Parathyroid adenoma (tissue), 2 donors: ENCODE measurements around the gene ARL5B.
"Not testable (repeated sequence)": the region's sequence is repeated elsewhere in the genome, so short reads cannot be mapped to it uniquely, and the experiment has no call there.

ENCODE experiments used
- H2AFZ ChIP-seq: fragments of 300-600 bp; sonication (generic); one replicate; pipeline ENCODE4 v1.7.0; 2017; ENCODE audit warnings: antibody characterized with exemption, mild to moderate bottlenecking
- H3K27ac ChIP-seq: fragments of 300-600 bp; sonication (generic); one replicate; pipeline ENCODE4 v1.7.0; 2017
- H3K27me3 ChIP-seq: fragments of 300-600 bp; sonication (generic); one replicate; pipeline ENCODE4 v1.7.0; 2017; ENCODE audit warnings: low read length; ENCODE audit not compliant: control insufficient read depth, insufficient read depth
- H3K36me3 ChIP-seq: fragments of 300-600 bp; sonication (generic); one replicate; pipeline ENCODE4 v1.7.0; 2017; ENCODE audit warnings: low read length; ENCODE audit not compliant: control insufficient read depth, insufficient read depth
- H3K4me1 ChIP-seq: fragments of 300-600 bp; sonication (generic); one replicate; pipeline ENCODE4 v1.7.0; 2017; ENCODE audit warnings: control low read depth
- H3K4me2 ChIP-seq: fragments of 300-600 bp; sonication (generic); one replicate; pipeline ENCODE4 v1.7.0; 2017; ENCODE audit warnings: low read length
- H3K4me3 ChIP-seq: fragments of 300-600 bp; sonication (generic); one replicate; pipeline ENCODE4 v1.7.0; 2017; ENCODE audit warnings: low read depth, low read length
- H3K79me2 ChIP-seq: fragments of 300-600 bp; sonication (generic); one replicate; pipeline ENCODE4 v1.7.0; 2017; ENCODE audit warnings: control low read depth
- H3K9ac ChIP-seq: fragments of 300-600 bp; sonication (generic); one replicate; pipeline ENCODE4 v1.7.0; 2017; ENCODE audit warnings: mild to moderate bottlenecking
- H3K9me3 ChIP-seq: fragments of 300-600 bp; sonication (generic); one replicate; pipeline ENCODE4 v1.7.0; 2017; ENCODE audit warnings: low read length; ENCODE audit not compliant: control insufficient read depth
- CTCF ChIP-seq: fragments of 300-600 bp; sonication (generic); IDR thresholded peaks from one replicate; pipeline ENCODE4 v1.7.0; 2017; ENCODE audit warnings: antibody characterized with exemption, mild to moderate bottlenecking
- donor health status: primary hyperparathyroidism.

Gene ARL5B

GRCh38 chr10:18635995-18636394 lies 23.2 kb upstream of the ARL5B start:
- H3K27me3 ChIP-seq = no peaks in the 10 kb centered on the region
- no peak overlapping the region for H3K4me3 ChIP-seq
- no peaks in the 10 kb centered on the region for H3K36me3 ChIP-seq
- H3K4me2 ChIP-seq = no peak overlapping the region
- H3K79me2 ChIP-seq = no peaks in the 10 kb centered on the region
- no peak for TF ChIP-seq CTCF
- no peaks in the 10 kb centered on the region for H3K4me1 ChIP-seq
- H2AFZ ChIP-seq = no peak overlapping the region
- no peaks in the 10 kb centered on the region for H3K9me3 ChIP-seq
- H3K9ac ChIP-seq = no peak overlapping the region
- no peak overlapping the region for H3K27ac ChIP-seq

GRCh38 chr10:18637400-18637799 lies 21.8 kb upstream of the ARL5B start:
- H3K27ac ChIP-seq, H3K4me2 ChIP-seq, H3K4me3 ChIP-seq, H3K79me2 ChIP-seq, H2AFZ ChIP-seq, H3K9me3 ChIP-seq, H3K4me1 ChIP-seq, H3K9ac ChIP-seq, H3K27me3 ChIP-seq, H3K36me3 ChIP-seq: not testable (repeated sequence)

GRCh38 chr10:18639719-18640118 lies 19.5 kb upstream of the ARL5B start:
- H3K4me1 ChIP-seq = not testable (repeated sequence)

GRCh38 chr10:18647151-18647550 lies 12.1 kb upstream of the ARL5B start:
- Histone ChIP-seq H3K4me1 (peaks cover 11% of the 10 kb centered on the region), H3K79me2 (no peaks in the 10 kb centered on the region), H3K4me3 (no peak overlapping the region), H3K4me2 (no peak overlapping the region), H2AFZ (no peak overlapping the region), H3K36me3 (no peaks in the 10 kb centered on the region), H3K9ac (no peak overlapping the region), H3K27me3 (no peaks in the 10 kb centered on the region), H3K27ac (no peak overlapping the region), H3K9me3 (no peaks in the 10 kb centered on the region)
- no peak for TF ChIP-seq CTCF

More at GRCh38 chr10:18639719-18640118, 19.5 kb upstream of the ARL5B start:
- H3K27ac ChIP-seq, H3K36me3 ChIP-seq, H3K79me2 ChIP-seq, H3K9me3 ChIP-seq, H2AFZ ChIP-seq, H3K27me3 ChIP-seq, H3K4me3 ChIP-seq, H3K9ac ChIP-seq, H3K4me2 ChIP-seq: not testable (repeated sequence)

- no peak for TF ChIP-seq CTCF
- H2AFZ ChIP-seq = no peak overlapping the region
- H3K27me3 ChIP-seq = no peaks in the 10 kb centered on the region
- no peak overlapping the region for H3K4me3 ChIP-seq
- H3K9ac ChIP-seq = no peak overlapping the region
- H3K79me2 ChIP-seq = no peaks in the 10 kb centered on the region
- no peak overlapping the region for H3K27ac ChIP-seq
- peaks cover 11% of the 10 kb centered on the region for H3K4me1 ChIP-seq
- no peaks in the 10 kb centered on the region for H3K36me3 ChIP-seq
- H3K4me2 ChIP-seq = no peak overlapping the region
- no peaks in the 10 kb centered on the region for H3K9me3 ChIP-seq
Measured at GRCh38 chr10:18647945-18648344, 11.3 kb upstream of the ARL5B start.

- Histone ChIP-seq H2AFZ (no peak overlapping the region), H3K4me2 (peak overlapping the region; percentile 95), H3K4me3 (no peak overlapping the region), H3K9me3 (no peaks in the 10 kb centered on the region), H3K27ac (no peak overlapping the region), H3K4me1 (peaks cover 11% of the 10 kb centered on the region), H3K9ac (no peak overlapping the region), H3K36me3 (no peaks in the 10 kb centered on the region), H3K27me3 (no peaks in the 10 kb centered on the region), H3K79me2 (no peaks in the 10 kb centered on the region)
- TF ChIP-seq CTCF = no peak
Measured at GRCh38 chr10:18649364-18649959, 9.8 kb upstream of the ARL5B start.
